GM18526 (cell line): ENCODE measurements around the gene GZMA.

Experiments used
- POLR2A ChIP-seq: IDR thresholded peaks from 3 replicates; pipeline ENCODE4 v1.6.1; 2011; ENCODE audit not compliant: insufficient read length; ENCODE audit errors: extremely low read depth

The GZMA gene

DNA sequence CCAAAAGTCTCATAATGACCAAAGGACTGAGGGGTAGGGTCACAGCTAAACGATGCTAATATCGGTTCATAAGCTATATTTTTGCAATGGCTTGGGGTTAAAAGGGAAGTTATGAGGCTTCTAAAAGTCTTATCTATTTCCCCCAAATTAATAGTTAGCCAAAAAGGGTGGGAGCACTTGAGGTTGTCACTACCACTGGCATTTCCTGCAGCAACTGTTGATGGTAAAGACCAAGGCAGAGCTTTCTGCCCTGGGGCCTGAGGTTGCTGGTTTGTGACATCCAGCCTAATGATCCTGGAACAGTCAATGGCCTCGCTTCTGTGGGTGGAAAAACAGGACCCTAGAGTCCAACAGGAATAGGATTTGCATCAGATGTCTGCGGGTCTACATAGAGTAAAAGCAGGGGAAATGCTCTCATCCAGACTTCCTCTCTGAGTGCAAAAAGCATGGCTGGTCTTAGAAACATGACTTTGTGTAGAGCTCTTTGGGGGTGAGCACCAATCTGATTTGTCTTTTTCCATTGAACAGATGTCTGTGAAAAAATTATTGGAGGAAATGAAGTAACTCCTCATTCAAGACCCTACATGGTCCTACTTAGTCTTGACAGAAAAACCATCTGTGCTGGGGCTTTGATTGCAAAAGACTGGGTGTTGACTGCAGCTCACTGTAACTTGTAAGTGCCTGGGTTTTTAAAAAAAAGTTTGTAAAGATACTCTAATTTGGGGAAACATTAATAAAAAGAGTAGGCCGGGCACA is 2.7 kb downstream of the GZMA start:
- TF ChIP-seq POLR2A, result no peak

DNA sequence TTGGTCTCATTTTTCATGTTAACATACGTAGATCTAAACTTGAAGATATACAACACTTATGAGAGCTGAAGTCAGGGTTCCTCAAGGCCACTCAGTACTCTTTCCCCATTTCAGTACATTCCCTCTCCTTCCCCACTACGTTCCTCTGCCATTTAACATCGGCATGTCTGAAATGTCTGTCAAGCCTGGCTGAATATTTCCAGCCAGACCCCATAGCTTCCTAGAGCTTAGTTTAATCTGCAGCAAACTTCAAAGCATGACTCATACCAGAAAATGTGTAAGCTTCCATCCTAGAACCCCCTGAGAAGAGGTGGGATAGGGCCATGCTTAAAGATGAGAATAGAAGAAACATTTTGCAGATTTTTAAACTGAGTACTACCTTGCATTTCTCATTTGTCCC is 6.2 kb downstream of the GZMA start:
- no peak for TF ChIP-seq POLR2A

DNA sequence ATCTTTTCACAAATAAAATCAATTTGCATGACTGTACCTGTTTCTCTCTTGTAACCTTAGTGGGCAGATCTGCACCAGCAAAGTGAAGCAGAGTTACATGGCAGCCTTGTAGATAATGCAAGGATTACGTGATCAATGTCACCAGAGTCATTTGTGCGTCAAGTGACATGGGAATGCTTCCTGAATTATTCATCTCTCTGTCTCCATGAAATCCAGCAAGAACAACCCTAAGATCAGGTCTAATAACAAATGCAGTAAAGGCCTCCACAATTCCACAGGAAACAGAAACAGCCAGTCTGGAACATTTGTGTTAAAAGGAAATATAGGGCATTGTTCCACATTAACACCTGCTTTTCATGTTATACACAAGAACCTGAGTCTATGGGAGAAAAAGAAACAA is 7.8 kb downstream of the GZMA start:
- TF ChIP-seq POLR2A, result no peak

DNA sequence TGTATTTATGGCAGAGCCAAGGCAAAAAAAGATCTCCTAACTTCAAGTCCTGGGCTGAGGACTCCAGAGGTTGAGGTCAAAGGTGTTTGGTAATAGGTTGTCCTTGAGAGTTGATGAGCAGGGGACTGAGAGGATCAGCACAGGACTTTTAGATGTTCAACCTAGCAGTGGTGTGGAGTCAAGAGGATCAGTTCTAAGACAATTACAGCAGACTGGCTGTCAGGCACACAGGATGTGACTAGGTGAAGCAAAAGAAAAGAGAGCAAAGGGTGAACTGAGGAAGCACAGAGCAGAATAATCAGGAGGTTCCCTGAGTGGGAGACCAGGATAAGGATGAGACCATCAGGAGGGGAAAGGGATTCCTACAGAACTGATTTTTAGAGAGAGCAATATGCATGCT is 10.9 kb downstream of the GZMA start:
- no peak for TF ChIP-seq POLR2A

DNA sequence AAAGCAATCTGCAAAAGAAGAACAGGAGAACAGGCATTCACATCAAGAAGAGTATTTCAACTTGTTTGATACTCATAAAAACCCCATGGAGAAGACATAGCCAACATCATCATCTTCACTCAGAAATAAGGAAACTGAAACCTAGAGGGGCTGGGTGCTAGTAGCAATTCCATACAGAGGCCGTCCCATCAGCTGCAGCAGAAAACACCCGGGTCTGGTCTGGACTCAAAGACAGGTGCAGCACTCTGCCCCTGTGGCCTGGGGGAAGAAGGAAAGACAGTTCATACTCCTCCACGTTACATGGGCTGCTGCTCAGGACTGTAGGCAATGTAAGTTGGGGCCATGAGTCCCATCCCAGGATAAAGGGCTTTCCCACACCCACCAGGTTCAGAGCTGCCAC is 11.6 kb downstream of the GZMA start:
- TF ChIP-seq POLR2A, result no peak

DNA sequence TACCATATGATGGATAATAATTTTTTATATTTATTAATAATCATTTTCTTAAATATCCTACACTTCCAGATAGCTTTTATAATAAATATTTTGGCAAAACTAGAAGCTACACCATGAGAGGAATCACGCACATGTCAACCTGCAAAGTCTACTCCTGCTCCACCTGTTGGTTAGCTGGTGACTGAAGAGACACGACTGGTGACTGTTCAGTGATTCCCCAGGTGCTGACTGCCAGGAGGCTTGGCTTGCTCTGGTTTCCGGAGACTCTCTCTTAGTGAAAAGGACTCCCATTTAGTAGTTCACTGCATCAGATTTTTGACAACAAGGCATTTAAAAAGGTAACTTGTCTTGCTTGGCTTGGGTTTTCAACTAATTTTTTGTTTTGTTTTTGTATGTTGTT is 20.9 kb downstream of the GZMA start:
- no peak for TF ChIP-seq POLR2A

DNA sequence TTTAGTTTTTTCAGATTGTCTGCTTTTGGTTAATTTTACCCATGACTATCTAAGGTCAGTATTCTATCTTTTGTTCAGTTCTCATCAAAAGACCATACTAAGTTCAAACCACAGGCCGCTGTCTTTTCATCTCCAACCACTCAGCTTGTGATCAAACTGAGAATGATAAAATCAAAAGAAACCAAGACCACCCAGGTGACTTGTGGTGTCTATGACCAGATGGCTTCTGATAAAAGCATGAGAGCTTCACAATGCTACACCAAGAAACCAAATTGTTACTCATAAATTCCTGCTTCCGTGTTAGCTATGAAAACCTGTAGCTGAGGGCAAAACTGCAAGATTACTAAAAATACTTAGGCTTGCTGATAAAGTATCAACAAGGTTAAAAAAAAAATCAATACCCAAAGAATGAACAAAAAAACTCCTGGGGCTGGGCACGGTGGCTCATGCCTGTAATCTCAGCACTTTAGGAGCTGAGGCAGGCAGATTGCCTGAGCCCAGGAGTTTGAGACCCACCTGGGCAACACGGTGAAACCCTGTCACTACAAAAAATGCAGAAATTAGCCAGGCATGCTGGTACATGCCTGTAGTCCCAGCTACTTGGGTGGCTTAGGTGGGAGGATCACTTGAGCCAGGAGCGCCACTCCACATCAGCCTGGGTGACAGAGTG is 31.7 kb downstream of the GZMA start:
- TF ChIP-seq POLR2A, result no peak

DNA sequence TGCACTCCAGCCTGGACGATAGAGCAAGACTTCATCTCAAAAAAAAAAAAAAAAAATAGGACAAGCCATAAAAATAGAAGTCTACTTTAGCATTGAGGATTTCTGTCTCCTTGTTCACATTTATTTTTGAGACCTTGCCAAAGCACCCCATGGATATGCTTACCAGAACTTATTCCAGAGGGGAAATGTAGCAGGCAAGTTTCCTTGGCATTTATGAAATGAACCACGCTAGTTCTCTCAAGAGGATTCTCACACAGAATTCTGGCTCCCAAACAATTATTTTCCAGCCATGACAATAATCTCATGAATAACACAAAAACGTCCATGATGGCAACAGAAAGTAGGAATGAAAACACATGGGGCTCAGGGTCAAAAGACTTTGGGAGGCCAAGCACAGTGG is 34.1 kb downstream of the GZMA start:
- TF ChIP-seq POLR2A, result no peak

DNA sequence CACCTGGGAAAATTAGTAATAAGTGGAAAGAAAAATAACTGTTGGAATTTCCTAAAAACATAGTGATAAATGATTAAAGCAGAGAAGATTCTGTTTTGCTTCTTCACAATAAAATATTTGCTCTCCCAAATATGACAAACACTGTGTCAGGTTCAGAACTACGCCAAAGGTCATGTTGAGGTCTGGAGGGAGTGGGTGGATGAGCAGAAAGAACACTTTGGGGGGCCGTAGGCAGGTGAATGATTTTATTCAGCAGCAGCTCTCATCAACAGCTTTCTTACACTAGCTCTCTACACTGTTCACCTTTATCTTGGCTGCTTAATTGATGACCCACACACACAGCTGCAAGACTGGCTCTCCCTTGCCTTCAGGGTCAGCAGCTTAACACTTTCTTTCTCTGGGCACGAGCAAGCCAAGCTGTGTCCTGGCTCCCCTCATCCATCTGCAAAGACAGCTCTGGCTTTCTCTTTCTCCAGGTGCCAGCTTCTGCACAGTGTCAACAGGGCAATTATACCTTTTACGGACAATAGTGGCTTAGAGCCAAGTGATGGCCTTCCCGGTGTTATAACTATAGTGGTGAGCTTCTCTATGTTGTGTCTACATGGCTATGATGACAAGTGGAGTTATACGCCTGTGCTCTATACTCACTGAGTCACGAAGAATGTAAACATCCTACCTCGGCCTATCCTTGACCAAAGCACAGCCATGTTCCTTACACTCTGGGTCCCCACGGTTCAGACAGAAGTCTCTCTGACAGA is 38.6 kb downstream of the GZMA start:
- no peak for TF ChIP-seq POLR2A

DNA sequence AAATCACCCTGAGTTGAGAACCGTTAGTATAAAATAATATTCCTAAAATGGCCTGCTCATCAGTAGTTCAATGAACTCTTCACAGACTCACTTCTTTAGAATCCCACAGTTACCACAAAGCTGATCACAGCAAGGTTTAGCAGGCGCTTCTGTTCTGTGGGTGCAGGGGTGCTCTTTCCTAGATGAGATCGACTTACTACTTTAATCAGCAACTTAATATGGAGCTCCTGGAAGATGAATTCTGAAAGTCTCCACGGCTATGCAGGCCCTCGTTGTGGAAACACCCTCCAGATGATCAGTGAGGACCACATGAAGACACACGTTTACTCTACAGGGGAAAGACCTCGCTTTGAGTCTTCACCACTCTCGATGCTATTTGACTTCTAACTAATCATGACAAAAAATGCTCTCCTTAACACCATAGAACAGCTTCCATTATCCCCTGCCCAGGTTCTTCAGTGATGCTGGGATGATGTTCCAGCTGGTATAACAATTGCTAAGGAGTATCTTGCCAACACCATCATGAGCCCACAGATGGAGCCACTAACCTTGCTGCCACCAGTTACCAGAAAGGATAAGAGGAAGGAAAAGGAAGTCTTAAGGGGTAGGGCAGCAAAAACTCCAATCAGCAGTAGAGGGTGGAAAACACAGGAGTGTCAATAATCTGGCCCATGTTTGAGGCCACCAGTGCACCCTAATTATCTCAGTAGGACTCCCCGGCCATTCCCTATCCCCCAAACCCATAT is 39.7 kb downstream of the GZMA start:
- TF ChIP-seq POLR2A, result no peak

DNA sequence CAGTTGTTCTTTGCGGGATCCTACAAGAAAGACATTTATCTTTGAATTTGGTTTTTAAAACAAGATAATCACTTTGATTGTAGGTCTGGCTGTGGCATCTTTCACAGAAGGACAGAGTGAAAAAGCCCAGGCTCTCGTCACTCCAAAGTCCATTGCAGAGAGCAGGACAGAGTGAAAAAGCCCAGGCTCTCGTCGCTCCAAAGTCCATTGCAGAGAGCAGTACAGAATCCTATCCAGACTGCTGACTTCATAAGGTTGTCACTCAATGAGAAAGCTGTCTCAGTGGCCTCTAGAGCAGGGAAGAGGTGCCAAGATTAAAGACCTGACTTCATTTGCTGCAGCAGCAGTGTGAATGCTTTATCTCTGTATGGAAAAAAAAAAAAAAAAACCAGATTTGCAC is 41.2 kb downstream of the GZMA start:
- no peak for TF ChIP-seq POLR2A

DNA sequence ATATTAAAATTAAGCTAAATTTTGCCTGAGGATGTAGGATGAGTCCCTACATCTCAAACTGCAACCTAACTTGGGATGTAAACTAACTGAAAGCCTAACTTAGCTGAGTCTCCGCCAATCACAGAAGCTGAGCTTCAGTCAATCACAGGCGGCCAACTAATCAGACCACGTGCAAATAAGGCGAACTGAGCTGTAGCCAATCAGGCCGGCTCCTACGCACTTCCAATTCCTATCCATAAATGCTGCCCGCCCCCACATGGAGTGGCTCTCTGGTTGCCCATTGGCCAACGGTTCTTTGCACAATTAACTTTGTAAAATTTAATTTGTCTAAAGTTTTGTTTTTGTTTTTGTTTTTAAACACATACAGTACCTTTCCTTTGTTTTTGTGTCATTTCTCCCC is 43.6 kb downstream of the GZMA start:
- no peak for TF ChIP-seq POLR2A

DNA sequence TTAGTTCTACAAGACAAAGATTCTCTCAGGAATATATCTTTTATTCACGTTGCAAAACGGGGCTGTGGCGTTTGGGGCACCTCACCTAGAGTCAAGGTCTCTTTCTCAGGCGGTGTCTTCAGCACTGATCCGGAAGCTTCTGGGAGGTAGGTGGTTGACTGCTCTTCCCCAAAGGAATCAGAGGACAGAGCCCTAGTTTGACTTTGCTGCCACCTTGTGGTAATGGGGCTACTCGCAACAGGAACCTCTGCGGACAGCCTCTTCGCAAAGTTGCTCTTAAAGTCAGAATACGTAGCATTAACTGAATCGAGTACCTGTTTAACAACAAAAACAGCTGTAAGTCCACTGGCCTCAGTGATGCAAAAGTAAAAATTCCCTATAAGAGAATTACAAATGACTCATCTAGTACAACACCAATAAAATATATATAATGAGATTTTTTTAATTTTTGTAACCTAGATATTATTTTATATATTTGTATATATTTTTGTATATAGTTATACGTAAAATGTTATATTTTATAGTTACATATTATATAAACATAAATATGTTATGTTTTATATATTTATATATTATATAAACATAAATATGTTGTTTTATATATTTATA is 44.2 kb downstream of the GZMA start:
- TF ChIP-seq POLR2A, result no peak

DNA sequence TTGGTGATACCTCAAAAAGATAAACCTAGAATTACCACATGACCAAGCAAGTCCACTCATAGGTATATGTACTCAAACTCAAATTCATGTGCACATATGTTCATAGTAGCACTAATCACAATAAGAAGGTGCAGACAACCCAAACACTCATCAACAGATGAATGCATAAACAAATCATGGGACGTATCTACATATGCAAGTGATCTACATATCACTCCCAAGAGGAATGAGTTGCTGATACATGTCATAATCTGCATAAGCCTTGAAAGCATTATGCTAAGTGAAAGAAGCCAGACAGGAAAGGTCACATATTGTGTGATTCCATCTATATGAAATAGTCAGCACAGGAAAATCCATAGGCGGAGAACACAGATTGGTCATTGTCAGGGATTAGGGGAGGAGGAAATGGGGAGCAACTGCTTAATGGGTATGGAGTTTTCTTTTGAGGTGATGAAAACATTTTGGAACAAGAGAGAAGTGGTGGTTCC is 46.9 kb downstream of the GZMA start:
- no peak for TF ChIP-seq POLR2A

DNA sequence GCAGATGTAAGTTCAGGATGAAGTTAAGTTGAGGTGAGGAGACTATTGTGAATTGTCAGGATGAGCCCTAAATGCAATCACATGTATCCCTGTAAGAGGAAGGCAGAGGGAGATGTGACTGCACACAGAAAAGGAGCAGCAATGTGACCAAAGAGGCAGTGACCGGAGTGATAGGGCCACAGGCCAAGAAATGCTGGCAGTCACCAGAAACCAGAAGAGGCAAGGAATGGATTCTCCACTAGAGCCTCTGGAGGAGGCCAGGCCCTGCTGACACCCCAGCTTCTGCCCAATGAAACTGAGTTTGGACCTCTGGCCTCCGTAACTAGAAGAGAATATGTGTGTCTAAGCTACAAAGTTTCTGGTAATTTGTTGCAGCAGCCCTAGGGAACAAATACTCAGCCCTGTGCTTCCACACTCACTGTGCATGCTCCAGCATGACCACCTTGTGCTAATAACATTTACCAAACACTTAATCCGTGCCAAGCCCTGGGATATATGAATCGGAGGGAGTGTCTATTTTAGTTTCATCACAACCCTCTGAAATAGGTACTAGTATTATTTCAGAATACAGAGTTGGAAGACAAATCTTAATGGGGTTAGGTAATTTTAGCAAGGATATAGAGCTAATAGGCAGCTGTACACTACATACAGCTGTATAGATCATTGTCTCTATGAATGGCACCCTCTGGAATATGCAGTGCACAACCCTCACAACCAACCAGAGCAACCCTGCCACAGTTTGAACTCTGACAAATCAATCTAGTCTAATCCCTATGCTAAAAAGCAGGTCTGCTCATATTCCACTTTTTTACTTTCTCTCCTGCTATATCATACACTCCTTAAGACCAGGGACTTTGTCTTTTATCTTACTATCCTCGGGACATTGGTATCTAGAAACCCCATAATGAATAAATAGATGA is 49.7 kb downstream of the GZMA start:
- TF ChIP-seq POLR2A, result no peak
